Suprapubic skin (tissue), 4 donors: Measurements from ENCODE around the gene TGM1.

Experiments
- POLR2A ChIP-seq, 2 donors: fragments of 450-650 bp; IDR thresholded peaks; one replicate each; pipeline ENCODE4 v1.6.1; 2017; ENCODE audit warnings: antibody characterized with exemption in 2 of 2, mild to moderate bottlenecking in 2 of 2, moderate library complexity in 2 of 2
- POLR2AphosphoS5 ChIP-seq, 3 donors: sonication (generic); formaldehyde crosslinking; IDR thresholded peaks; one replicate each; pipeline ENCODE4 v1.6.1; 2017; ENCODE audit warnings: antibody characterized with exemption in 3 of 3
- TF ChIP-seq, protein P1 (sequence below), 2 donors: fragments of 200-600 bp in 1 of 2; fragments of 450-650 bp in 1 of 2; sonication (generic) in 1 of 2; IDR thresholded peaks; one replicate each; pipeline ENCODE4 v1.5.1; 2016 to 2019; ENCODE audit warnings: antibody characterized with exemption in 2 of 2, mild to moderate bottlenecking in 1 of 2, moderate library complexity in 1 of 2

DNA sequence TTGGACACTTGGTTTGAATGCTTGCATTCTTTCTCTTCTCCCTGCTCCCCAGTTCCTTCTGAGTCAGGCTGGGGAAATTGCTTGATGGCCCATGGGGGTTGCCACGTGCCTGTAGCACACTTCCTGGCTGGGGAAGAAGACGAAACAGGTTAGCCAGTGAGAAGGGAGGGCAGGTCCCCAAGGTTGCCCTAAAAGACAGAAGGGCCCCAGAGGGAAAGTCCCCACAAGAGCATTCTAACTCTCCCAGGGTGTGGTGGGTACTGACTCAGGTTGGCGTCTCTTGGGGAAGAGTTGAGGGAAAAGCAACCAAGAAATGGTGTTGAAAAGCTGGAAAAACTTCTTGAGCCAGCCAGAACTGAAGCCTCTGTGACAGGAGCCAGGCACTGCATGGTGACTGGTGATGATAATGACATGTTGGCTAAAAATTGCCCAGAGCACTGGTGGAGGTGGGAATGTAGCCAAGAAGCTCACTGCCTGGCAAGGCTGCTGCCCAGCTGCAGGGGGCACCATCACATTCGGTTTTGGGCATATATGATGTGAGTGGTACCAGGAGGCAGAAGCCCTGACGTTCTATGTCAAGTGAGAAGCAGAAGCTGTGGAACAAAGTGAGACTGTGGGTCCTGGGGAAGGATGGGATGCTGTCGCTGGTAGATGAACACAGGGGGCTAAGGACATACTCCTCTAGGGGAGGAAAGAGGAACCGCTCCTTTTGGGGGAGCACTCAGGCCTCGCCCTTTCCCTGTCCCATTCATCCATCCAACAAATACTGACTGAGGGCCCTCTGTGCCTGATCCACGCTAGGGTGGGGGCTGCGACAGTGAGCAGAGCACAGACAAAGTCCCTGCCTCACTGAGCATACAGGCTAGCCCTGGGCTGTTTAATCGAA lies 16.6 kb upstream of the TGM1 start:
- TF ChIP-seq POLR2A (IDR thresholded peaks at IDR 0.05) (no peak), POLR2AphosphoS5 (IDR thresholded peaks at IDR 0.05) (no peak)
- TF ChIP-seq, protein P1, sequence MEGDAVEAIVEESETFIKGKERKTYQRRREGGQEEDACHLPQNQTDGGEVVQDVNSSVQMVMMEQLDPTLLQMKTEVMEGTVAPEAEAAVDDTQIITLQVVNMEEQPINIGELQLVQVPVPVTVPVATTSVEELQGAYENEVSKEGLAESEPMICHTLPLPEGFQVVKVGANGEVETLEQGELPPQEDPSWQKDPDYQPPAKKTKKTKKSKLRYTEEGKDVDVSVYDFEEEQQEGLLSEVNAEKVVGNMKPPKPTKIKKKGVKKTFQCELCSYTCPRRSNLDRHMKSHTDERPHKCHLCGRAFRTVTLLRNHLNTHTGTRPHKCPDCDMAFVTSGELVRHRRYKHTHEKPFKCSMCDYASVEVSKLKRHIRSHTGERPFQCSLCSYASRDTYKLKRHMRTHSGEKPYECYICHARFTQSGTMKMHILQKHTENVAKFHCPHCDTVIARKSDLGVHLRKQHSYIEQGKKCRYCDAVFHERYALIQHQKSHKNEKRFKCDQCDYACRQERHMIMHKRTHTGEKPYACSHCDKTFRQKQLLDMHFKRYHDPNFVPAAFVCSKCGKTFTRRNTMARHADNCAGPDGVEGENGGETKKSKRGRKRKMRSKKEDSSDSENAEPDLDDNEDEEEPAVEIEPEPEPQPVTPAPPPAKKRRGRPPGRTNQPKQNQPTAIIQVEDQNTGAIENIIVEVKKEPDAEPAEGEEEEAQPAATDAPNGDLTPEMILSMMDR (IDR thresholded peaks at IDR 0.05): peak in 1 of 2 donors; percentile 30
